NCI-H146 treated with DMSO at 0.1 percent for 48 hours (cell line): ENCODE data around the gene ARHGEF19.
A peak's percentile ranks its signal among the peaks of the same experiment; 100 is the strongest.
"Not testable (repeated sequence)": the region's sequence is repeated elsewhere in the genome, so short reads cannot be mapped to it uniquely, and the experiment has no call there.

Experiments used
- DNase-seq: peaks from one replicate; lab custom pipeline; 2025; ENCODE audit not compliant: unreplicated experiment; lab: John Stamatoyannopoulos, UW

Gene ARHGEF19

DNA sequence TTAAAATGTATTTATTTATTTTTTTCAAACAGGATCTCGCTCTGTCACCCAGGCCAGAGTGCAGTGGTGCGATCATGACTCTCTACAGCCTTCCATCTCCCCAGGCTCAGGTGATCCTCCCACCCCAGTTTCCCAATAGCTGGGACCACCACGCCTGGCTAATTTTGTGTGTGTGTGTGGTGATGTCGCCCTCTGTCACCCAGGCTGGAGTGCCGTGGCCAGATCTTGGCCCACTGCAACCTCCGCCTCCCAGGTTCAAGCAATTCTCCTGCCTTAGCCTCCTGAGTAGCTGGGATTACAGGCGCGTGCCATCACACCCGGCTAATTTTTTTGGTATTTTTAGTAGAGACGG, 44.3 kb downstream of the ARHGEF19 start:
- DNase-seq, result not testable (repeated sequence)

DNA sequence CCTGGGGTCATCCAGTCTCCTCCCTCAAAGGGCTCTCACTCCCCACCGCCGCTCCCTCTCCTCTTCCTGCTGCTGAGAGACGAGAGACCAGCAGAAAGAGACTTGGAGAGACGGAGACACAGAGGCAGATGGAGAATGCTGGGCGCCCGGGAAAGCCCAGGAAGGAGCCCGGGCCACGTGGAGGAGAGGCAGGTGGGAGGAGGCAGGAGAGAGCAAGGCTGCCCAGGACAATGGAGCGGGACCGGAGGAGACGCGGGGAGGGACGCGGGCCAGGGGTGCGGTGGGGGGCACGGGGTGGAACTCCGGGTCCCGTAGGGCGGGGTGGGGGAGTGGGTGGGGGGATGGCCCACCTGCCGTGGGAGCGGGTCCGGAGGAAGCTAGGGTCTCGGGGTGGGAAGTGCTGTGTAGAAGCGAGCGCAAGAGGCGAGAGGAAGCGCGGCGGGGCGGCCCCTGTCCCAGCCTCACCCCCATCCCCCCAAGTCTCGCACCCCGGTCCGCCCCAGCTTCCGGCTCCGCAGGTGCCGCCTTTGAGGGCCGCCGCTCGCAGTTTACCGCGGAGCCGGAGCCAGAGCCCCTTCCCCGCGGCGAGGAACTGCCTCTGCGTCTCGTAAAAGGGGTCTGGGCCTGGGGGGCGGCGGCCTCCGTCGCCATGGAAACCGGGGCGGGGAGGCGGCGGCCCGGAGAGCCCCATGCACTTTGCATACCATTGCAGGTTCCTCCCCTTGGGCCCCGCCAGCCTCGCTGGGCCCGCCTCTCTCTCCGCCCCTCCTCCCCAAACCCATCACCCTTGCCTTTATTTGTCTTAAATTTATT, 44.9 kb downstream of the ARHGEF19 start:
- no peak for DNase-seq

DNA sequence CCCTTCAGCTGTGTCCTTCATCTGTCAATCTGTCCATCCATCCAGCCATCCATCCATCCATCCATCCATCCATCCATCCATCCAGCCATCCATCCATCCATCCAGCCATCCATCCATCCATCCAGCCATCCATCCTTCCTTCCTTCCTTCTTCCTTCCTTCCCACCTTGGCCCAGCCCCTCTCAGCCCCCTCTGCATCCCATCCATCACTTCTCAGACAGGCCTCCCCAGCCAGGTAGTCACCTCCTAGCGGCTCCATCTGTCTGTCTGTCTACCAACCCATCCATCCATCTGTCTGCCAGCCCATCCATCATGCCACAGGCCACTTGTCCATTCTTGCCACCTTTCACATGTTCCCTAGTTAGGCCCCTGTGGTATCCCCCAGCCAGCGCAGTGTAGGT, 46.3 kb downstream of the ARHGEF19 start:
- no peak for DNase-seq

DNA sequence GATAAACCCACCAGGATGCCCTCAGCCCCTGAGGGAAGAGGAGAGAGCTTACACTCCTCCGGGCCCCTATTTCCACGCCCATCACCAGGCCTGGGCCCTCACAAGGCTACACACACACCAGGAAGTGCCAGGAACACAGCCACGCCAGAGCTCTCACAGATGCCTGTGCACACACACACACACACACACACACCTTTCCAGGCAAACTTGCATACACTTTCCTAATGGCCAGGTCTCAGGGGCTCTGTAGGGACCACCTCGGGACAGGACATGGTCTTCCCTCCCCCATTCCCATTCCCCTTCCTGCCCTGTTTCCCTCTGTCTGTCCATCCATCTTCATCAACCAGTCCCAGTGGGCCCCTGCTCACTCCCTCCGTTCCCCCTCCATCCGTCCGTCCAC, 46.9 kb downstream of the ARHGEF19 start:
- DNase-seq, result no peak

DNA sequence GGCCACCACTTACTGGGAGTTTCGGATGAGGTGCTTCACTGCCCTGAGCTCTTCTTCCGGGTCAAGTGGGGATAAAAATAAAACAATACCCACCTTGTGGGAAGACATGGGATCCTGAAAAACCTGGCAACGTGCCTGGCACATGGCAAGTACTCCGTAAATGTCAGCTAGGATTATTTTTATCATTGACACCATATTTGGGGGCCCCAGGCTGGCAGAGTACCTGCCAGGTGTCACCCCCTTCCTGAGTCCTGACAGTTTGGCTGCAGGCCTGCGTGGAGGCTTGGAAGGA, 47.4 kb downstream of the ARHGEF19 start:
- no peak for DNase-seq

DNA sequence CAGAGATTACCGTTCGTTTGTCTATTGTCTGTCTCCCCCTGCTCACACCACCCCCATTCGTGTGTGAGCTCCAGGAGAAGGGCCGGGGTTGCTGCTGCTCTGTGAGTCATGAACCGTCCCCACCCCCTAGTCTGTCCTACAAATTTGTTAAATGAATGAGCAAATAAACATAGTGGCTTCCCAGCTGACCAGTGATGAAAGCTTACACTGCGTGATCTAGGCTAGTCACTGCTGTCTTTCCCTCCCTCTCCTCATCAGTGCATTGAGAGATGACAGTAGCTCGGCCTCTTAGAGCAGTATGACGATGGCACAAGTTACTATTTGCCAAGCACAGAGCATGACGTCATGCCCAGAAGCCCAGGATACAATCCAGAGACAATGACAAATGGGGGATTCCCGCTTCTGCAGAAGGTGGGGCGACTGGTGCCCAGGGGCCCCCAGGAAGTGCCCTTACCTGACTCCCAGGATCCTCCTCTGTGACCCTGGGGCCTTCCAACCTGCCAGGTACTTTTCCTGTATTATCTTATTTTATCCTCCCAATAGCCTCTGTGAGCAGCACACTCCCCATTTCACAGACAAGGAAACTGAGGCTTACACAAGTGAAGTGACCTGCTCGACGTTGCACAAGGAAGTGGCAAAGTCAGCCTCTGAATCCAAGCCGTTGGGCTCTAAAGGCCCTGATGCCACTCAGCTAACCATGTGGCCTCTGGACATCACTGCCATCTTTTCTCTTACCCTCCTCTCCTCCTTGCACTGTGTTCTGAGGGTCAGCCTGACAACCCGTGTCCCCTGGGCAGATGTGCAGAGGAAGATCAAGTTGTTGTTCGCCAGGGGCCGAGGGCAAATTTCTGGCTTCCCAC, 48.0 kb downstream of the ARHGEF19 start:
- DNase-seq, result peak; percentile 84

DNA sequence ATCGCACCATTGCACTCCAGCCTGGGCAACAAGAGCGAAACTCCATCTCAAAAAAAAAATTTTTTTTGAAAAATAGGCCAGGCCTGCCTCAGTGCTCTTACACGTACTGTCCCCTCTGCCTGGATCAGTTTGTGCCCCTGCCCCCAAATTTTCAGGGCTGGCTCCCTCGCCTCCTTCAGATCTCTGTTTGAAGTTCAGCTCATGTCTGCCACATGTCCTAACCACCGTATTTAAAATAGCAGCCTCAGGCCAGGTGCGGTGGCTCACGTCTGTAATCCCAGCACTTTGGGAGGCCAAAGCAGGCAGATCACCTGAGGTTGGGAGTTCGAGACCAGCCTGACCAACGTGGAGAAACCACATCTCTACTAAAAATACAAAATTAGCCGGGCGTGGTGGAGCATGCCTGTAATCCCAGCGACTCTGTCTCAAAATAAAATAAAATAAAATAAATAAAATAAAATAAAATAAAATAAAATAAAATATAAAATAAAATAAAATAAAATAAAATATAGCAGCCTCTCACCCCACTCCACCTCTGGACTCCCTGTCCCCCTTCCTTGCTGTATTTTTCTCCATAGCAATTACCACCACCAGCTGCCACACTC, 48.7 kb downstream of the ARHGEF19 start:
- DNase-seq, result not testable (repeated sequence)

DNA sequence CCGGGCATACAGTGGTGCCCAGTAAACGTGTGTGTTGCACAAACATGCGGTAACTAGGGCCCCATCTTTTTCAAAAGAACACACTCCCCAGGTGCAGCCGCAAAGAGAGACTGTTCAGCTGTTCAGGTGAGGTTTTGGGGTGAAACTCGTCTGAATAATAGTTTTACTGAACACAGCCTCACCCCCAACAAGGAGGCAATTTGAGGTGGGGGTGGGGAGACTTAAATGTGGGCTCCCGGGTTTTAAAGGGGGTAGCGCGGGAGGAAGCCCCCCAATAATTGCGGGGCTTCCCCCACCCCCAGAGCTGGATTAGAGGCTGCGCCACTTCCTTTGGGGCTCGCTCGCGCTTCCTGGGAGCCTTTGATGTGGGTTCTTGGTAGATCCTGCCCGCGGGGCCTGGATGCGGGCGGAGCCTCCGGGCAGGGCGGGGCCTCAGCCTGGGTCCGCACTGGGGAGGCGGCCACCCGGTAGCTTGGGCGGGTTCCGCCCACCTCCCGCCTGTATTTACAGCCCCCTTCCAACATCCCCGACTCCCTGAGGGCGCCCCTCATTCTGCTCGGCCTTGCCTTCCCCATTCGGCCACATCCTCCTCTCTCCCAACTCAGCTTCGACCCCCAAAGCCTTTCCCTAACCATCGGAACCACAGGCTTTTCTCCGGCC, 50.2 kb downstream of the ARHGEF19 start:
- DNase-seq, result no peak

DNA sequence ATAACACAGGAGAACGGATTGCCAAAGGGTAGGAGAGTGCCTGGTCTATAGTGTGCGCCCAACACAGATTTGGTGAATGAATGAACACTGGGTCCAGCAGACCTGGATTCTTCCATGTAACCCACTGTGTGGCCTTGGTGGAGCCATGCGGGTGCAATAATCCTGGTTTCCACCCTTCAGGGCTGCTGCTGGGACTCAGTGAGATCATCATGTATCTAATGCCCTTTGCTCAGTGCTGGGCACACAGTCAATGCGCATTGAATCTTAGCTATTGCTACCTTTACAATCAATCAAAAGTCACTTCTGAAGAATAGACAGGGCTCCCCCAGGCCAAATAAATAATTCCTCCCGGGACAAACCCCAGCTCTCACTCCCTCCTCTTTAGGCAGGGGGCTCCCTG, 50.7 kb downstream of the ARHGEF19 start:
- DNase-seq, result no peak

DNA sequence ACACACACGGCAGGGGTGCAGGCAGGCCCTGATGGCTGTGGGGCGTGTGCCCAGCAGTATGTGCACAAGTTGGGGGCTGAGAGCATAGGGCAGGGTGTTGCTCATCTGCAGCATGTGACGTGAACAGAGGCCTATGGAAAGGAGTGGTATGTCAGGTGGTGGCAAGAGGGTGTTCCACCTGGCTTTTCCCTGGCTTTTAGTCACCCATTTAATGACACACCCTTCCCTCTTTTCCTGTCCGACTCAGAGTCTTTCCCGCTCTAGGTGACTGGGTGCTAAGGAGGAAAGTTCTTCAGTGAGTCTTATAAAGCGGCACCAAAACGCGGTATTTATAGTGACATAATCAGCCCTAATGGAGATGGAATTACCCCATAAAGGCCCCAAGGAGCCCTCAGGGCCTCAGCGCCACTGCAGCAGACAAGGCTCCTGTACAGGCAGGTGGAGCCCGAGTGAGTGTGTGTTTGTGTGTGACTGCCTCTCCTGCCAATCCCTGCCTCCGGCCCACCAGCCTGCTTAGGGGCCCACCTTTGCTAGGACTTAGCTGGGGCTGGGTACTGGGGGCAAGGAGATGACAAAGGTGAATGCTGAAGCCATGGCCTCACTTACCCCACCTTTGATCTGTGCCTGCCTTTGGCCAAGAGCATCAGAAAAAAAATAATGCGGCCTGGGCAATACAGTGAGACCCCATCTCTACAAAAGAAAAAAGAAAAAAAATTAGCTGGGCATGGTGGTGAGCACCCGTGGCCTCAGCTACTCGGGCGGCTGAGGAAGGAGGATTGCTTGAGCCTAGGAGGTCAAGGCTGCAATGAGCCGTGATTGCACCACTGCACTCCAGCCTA, 53.2 kb downstream of the ARHGEF19 start:
- no peak for DNase-seq

DNA sequence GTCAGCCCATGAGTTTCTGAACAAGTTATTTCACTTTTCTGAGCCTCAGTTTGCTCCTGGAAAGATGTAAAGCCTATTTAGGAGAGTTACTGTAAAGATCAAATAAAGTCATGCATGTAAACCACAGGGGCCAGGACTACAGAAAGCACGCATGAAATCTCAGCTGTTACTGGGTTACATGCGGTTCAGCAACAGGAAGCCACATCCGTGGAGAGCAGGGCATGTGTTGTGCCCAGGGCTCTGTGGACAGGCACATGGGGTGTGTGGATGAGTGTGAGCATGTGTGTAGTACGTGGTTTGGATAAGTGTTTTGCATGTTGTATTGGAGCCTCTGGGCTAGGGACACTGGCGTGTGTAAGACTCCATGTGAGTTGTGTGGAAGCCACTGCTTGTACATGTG, 54.4 kb downstream of the ARHGEF19 start:
- no peak for DNase-seq

DNA sequence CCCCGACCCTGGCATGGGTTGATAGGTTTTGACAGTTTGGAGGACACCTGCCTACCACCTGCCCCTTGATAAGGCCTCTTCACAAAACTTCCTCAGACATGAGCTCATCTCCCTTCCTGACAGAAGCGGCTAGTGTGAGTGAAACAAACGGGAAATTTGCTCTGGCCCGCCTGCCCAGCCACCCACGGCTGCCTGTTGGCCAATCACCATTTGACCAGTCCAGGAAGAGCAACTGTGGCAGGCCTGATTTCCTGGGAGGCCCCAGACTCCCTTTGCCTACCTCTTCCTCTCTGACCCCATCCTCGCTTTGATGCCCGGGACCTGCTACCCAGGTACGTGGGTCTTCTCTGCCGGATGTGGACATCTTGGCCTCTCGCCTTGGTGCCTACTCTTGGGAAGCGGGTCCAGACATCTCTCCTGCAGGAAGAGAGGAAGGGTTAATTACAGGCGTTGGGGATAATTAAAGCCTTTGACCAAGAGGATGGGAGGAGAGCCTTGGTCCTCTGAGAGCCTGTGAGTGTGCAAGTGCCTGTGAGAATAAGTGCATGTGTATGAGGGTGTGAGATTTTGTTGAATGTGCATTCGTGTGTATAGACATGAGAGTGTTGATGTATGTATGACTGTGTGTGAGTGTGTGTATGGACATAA, 55.5 kb downstream of the ARHGEF19 start:
- no peak for DNase-seq

DNA sequence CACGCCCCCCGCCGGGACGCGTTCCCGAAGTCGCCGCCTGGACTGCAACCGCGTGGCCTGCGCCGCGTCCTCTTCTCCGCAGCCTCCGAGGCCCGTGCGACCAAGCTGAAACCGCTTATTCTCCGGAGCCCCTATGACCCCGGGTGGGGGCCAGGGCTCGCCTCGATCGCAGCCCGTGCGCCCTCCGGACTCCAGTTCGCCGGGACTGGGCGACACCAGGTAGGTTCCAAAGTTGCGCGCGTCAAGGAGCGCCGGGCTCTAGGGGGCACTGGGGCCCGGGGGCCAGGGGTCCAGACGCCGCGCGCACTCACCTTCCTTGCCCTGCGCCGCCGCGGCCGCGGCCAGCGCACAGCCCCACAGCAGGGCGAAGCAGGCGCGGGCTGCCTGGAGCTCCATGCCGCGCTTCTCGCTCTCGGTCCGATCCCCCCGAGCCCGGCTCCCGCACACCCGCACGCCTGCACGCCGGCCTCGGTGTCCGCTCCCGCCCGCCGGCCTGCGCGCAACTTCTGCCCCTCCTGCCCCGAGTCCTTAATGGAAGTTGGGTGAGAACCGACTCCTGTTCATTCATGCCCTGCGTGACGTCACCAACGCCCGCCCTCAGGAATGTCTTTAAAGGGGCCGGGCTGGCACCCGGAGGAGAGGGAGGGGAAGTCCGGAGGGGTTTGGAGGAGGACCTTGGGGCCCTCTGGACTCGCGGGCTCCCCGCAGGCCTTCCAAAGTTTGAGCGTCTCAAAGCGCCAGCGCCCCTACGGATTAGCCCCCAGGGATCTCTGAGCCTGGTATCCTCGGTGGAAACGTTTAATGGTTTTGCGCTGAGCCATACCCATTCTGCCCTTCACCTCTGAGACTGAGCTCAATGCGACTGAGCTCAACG, 56.7 kb downstream of the ARHGEF19 start, which contains the start of gene EPHA2:
Gene EPHA2 (minus strand): TSS at position 533 of the 874 bp plus-strand sequence. CDS start 137 bp downstream, at position 396.
- no peak for DNase-seq

DNA sequence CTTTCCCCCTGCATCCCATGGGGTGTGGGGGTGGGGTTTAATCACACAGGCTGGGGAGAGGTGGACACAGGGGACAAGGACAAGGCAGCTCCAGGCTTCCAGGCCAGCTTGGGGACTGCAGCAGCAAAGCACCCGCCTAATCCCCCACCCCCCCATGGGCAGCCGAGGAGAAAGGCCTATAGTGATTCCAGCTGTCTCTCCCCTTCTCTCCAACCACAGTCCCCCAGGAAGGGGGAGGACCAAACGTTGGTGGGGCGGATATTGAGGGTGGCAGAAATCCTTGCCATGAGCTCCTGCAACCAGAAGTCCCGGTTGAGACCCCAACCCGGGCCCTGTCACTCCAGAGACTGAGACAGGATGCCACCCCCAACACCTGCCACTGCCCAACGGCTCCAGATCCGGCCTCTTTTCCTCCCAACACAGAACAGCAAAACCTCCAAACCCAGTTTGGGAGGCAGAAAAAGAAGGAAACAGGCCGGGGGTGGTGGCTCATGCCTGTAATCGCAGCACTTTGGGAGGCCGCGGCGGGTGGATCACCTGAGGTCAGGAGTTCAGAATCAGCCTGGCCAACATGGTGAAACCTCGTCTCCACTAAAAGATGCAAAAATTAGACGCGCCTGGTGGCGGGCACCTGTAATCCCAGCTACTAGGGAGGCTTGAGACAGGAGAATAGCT, 58.3 kb downstream of the ARHGEF19 start:
- no peak for DNase-seq

DNA sequence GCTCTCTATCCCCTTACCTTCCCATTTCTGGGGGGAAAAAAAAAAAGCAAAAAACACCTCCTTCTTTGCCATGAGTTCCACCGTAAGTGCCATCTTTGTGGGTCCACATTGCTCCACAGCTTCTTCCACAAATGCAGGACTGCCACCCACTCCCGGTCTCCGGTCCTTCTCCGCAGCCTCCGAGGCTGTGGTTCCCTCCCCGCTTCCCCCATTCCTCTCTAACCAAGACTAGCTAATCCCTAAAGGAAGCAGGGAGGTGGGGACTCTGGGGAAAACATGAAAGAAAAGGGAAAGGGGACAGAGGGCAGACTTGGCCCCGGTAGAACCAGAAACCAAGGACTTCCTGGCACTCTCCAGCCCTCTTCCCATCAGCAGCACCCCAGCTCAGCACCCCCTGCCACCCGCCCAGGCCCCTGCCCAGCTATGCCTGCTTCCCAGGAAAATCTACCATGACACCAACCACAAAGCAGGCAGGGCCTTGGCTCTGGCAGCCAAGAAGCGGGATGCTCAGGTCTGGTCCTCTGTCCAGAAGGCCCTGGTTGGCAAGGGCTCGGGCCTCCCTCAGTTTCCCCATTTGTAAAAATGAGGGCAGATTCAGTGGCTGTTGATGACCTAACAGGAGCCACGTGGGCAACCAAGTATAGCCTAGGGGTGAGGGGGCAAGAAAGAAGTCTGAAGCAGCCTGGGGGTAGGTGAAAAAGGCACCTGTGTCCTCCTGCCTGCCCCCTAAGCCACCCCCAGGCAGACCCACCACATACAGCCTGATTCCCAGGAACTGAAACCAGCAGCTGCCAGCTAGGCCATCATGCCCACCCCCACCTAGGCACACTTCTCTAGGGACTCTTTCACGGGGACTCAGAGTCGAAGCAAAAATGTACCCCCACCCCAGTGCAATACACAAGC, 59.1 kb downstream of the ARHGEF19 start:
- DNase-seq, result no peak

DNA sequence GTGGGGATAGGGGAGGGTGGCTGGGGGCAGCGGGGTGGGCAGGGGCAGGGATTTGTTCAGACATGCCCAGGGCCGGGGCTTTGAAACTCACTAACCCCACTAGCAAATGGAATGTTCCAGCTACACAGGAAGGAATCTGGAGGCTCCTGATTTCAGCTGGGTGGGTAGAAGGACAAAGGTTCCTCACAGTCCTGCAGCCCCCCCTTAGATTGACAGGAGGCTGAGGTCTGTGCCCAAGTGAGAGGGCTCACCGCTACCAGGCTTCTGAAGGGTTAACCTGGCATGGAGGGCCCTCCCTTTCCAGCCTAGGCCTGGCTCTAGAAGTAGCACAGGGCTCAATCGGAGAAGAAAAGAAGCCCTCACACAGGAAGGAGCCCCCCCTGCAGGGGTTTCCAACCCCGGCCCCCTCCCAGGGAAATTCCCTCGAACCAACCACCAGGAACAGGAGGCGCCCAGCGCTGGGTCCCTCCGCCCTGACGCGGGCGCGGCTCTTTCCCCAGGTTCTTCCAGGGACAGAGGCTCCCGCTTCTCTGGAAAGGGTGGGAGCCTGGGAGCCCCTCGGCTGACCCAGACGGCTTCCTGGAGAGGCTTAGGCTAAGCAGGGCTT, 59.9 kb downstream of the ARHGEF19 start:
- DNase-seq, result no peak

DNA sequence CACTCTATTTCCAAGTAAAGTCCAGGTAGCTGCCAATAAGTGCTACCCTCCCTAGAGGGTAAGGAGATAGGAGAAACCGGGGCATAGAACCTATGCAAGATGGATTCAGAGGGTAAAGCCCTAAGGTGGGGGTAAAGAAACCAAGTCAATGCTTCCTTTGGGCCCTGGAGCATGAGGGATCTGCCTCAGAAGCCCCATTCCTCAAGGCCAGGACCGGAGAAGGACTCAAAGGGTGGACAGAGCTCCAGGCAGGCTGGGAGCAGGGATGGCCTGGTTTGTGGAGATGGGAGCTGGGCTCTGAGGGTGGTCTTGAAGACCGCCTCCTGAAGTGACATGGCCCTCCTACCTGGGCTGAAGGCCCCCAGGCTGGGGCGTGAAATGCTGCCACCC, 60.5 kb downstream of the ARHGEF19 start:
- no peak for DNase-seq
